Left ventricle myocardium superior (tissue), 1 donor: ENCODE results near the gene SHISAL2B. TPM values are rescaled to one million over a fixed set of nuclear protein-coding genes. Genes with fewer than 3 reads are reported as not detected.
A peak's percentile ranks its signal among the peaks of the same experiment; 100 is the strongest.
"Not testable (repeated sequence)": the region's sequence is repeated elsewhere in the genome, so short reads cannot be mapped to it uniquely, and the experiment has no call there.

Source experiments
- ATAC-seq: fragments of 200-7000 bp; cut with Tn5 transposase; one replicate; pipeline ENCODE4 v1.9.1; 2020; ENCODE audit warnings: mild to moderate bottlenecking, moderate library complexity
- DNase-seq: peaks from one replicate; pipeline ENCODE4 v3.0.0-alpha.2; 2020
- intact Hi-C: fragments of 100-400 bp; cut with micrococcal nuclease; formaldehyde crosslinking; loops from one replicate; pipeline ENCODE4 v1.11.0; 2022
- long read RNA-seq: library from polyadenylated mRNA; unstranded; transcript quantifications from one replicate; pipeline ENCODE4 v2.0.0, GENCODE V29; 2021
- total RNA-seq: library from RNA; stranded (reverse); fragmentation: NEBNext Ultra II Directional; extraction: Animal tissue kit (Norgen Biotek cat#: 25700); gene quantifications from one replicate; pipeline ENCODE4 v1.2.1, GENCODE V29; 2021
- donor health status: DM: no; HTN: yes; CAD: no; lungs with severe emphysema.

Gene SHISAL2B
- total RNA-seq = not detected
- long read RNA-seq = 0 reads

DNA sequence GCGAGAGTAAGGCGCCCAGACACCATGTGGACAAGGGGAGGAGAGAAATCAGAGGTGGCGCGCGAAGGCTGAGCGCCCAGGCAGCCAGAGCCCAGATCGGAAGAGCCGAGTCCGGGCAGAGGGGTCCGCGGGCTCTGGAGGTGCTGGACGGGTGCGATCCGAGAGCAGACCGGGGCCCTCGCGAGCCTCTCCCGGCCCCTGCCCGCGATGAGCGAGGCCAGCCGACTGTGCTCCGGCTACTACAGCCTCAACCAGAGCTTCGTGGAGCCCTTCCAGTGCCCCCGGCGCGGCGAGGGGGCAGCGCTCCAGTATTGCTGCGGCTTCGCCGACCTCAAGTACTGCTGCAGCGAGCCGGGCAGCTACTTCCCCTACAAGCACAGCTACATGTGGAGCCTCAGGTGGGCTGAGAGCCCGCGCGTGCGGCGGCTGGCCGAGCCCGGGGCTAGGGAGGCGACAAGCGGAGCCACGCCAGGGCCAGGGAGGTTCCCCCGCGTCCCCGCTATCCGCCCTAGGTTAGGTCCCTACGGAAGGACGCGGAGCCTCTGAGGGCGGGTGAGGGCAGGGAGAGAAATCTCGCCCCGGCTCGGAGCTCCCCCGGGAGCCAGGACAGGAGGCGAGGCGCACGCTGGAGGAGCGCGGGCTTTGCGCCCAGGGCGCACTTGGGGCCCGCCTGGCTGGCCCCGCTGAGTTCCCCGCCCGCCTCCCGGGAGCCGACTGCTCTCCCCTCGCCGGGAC, at the start of gene SHISAL2B:
Gene SHISAL2B, plus strand, starts transcription at position 87 of the 735 bp plus-strand sequence. Its CDS starts 121 bp downstream, at position 208.
- intact Hi-C loops = no loop called here
- ATAC-seq (peak; percentile 17), DNase-seq (peak; percentile 26)

GRCh38 chr5:64644831-64645230, 45.5 kb upstream of the SHISAL2B start:
- intact Hi-C loops = no loop called here
- ATAC-seq = no peak
- no peak for DNase-seq

DNA sequence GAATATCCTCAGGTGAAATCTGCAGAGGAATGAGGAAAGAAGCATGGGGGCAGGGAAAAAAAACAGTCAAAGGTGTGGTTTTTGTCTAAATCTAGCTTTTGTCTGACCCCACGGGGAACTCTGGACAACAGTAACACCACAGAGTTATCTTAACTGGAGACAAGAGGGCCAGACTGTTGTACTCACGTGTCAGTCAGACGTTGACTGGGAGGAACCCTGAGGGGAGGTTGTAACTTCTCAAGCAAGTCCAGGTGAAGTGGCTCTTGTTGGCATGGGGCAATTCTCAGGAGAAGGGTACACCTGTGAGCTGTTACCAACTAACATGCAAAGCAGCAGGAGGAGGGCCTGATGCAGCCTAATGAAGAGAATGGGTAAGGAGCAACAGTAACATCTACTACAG, 44.1 kb upstream of the SHISAL2B start:
- DNase-seq (no peak), ATAC-seq (no peak)
- intact Hi-C loops = no loop called here

GRCh38 chr5:64649512-64649911, 40.8 kb upstream of the SHISAL2B start:
- DNase-seq = no peak
- intact Hi-C loops = no loop called here
- no peak for ATAC-seq

GRCh38 chr5:64653766-64654560, 36.3 kb upstream of the SHISAL2B start:
- intact Hi-C loops = no loop called here
- ATAC-seq (no peak), DNase-seq (no peak)

- intact Hi-C loops = no loop called here
- ATAC-seq (no peak), DNase-seq (no peak)
Observed at GRCh38 chr5:64654561-64654938, 35.8 kb upstream of the SHISAL2B start.

GRCh38 chr5:64655596-64655995, 34.7 kb upstream of the SHISAL2B start:
- intact Hi-C loops = no loop called here
- DNase-seq (no peak), ATAC-seq (no peak)

DNA sequence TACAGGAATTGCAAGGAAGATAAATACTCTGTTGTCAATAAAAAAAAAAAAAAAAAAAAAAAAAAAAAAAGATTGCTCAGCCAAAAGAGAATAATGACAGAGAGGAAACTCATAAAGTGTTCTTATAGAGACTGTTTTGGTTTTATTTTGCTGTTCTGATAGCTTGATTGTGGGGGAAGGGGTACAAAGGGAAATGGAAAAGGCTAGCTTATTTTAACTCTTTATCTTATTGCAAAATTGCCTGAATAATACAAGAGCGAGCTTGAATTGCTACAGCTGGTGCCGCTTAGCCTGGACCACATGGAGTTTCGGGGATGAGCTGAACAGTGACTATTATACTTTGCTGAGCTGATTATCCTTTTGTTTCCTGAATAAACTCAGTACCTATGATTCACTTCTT, 31.0 kb upstream of the SHISAL2B start:
- DNase-seq (no peak), ATAC-seq (no peak)
- intact Hi-C loops = no loop called here

DNA sequence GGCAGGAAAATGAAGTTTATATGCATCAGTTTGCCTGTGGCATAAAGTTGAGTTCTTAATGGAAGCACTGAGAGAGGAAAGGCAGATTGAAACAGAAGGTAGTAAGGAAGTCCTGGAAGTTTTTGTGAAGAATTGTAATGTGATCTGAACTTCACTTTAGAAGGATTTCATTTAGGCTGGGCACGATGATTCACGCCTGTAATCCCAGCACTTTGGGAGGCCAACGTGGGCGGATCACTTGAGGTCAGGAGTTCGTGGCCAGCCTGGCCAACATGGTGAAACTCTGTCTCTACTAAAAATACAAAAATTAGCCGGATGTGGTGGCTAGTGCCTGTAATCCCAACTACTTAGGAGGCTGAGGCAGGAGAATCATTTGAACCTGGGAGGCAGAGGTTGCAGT, 27.1 kb upstream of the SHISAL2B start:
- intact Hi-C loops, DNase-seq, ATAC-seq: not testable (repeated sequence)

DNA sequence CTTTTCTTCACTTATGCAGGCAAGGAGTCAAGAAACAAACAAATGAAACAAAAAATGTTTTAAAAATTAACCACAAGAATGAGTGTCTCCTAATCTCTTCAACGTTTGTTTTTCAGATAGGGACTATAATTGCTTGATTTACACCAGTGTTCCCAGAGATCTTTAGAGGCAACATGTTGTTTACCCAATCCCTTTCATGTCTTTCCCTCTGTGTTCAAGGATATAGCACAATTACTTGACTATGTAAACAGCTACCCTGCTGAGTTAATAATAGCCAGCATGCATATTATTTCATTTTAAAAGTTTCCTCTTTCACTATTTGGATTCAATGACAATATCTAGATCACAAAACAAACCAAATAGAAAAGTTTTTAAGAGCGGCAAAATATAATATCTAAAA, 25.1 kb upstream of the SHISAL2B start:
- ATAC-seq (no peak), DNase-seq (no peak)
- intact Hi-C loops = no loop called here

- ATAC-seq (no peak), DNase-seq (no peak)
- intact Hi-C loops = no loop called here
Observed at GRCh38 chr5:64666078-64666477, 24.2 kb upstream of the SHISAL2B start.

DNA sequence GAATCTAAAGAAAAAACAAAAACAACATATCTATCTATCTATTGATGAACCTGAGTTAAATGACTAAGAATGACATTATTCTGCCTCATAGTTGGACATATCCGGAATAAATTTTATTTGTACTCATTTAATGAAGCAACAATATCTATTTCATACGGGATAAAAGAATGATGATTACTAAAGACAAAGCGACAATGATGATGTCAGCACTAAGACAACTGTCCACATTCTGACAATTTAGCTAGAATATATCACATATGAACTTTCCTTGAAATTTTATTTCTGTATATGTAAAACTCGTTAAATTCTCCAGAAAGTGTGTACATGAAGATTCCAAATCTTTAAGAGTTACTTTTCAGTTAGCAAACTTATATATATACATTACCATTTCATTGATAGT, 23.2 kb upstream of the SHISAL2B start:
- intact Hi-C loops = no loop called here
- ATAC-seq = no peak
- DNase-seq = no peak

- ATAC-seq (no peak), DNase-seq (no peak)
- intact Hi-C loops = no loop called here
Observed at GRCh38 chr5:64670277-64670676, 20.0 kb upstream of the SHISAL2B start.

- no peak for DNase-seq
- intact Hi-C loops = no loop called here
- ATAC-seq = no peak
Observed at GRCh38 chr5:64671678-64672077, 18.6 kb upstream of the SHISAL2B start.

GRCh38 chr5:64678374-64678773, 11.9 kb upstream of the SHISAL2B start:
- DNase-seq = no peak
- ATAC-seq = no peak
- intact Hi-C loops = no loop called here

DNA sequence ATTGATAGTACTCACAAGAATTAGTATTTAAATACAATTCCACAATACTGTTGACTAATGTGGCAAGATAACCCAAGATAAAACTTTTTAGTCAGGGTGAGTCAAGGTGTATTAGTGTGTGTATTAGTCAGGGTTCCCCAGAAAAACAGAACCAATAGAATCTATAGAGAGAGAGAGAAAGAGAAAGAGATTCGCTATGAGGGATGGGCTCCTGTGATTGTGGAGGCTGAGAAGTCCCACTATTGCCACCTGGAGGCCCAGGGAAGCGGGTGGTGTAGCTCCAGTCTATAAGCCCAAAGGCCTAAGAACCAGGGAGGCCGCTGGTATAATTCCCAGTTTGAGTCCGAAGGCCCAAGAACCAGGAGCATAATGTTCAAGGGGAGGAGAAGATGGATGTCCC, 10.0 kb upstream of the SHISAL2B start:
- DNase-seq = no peak
- ATAC-seq = no peak
- intact Hi-C loops = no loop called here

- DNase-seq (no peak), ATAC-seq (no peak)
- intact Hi-C loops = no loop called here
Observed at GRCh38 chr5:64682608-64683007, 7.7 kb upstream of the SHISAL2B start.

DNA sequence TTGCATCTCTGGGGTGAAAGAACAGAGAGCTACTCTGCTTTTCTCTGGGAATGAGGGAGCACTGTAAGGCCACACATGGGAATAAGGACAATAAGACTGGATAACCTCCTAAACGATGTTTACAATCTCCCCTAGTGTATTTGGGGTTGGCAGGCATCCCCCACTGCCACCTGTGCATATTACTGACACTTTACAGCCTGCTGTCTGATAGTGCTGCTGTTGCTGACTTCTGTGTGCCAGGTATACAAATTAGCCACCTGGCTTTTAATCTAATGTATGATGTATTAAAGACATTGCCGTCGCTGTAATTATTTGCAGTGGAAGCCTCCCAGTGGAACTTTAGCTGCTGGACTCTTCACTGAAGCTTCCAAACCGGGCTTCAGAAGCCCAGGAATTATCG, 4.4 kb upstream of the SHISAL2B start:
- ATAC-seq = no peak
- intact Hi-C loops = no loop called here
- DNase-seq = no peak

- ATAC-seq (no peak), DNase-seq (no peak)
- intact Hi-C loops = no loop called here
Observed at GRCh38 chr5:64688391-64688790, 1.9 kb upstream of the SHISAL2B start.

- ATAC-seq = no peak
- intact Hi-C loops = no loop called here
Observed at GRCh38 chr5:64688965-64689364, 1.3 kb upstream of the SHISAL2B start.

DNA sequence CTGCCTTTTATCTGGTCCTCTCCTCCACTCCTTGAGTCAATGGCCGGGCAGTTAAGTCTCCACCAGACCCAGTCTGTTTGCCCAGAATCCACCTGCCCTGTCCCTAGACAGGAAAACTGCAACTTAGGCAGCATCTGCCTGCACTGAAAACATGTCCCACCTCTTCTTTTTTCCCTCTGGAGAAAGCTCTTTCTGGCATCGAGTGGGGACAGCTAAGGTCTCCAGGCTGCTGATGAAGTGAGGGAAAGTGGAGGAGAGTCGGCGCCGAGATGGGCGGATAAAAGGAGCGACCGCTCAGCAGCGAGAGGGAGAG, 243 bp upstream of the SHISAL2B start:
- DNase-seq = no peak
- intact Hi-C loops = no loop called here
- ATAC-seq = no peak

More at GRCh38 chr5:64688965-64689364, 1.3 kb upstream of the SHISAL2B start:
- no peak for DNase-seq
